ENCODE results near the gene COL17A1.

Gene COL17A1

GRCh38 chr10:104028823-104029520 lies 56.7 kb downstream of the COL17A1 start:
- no peak for TF ChIP-seq TCF12 (IDR thresholded peaks at IDR 0.05; ENCODE audit: low read depth)
- no peak for TF ChIP-seq TAF1 (IDR thresholded peaks at IDR 0.05; ENCODE audit: low read depth)
- TF ChIP-seq RAD21 (IDR thresholded peaks at IDR 0.05; ENCODE audit: low read depth), result no peak
- TF ChIP-seq TEAD4 (IDR thresholded peaks at IDR 0.05), result no peak
- no peak for TF ChIP-seq YY1 (IDR thresholded peaks at IDR 0.05; ENCODE audit: low read depth)
- TF ChIP-seq MAX (IDR thresholded peaks at IDR 0.05), result no peak
- TF ChIP-seq USF1 (IDR thresholded peaks at IDR 0.05), result no peak
- TF ChIP-seq CREB1 (IDR thresholded peaks at IDR 0.05; ENCODE audit: low read depth), result no peak
- no peak for TF ChIP-seq FOXM1 (IDR thresholded peaks at IDR 0.05; ENCODE audit: borderline replicate concordance, low read depth)
- no peak for TF ChIP-seq EP300 (IDR thresholded peaks at IDR 0.05; ENCODE audit: borderline replicate concordance)
- TF ChIP-seq REST (IDR thresholded peaks at IDR 0.05; ENCODE audit: low read depth), result no peak
- TF ChIP-seq ZBTB7A (IDR thresholded peaks at IDR 0.05; ENCODE audit: low read depth), result no peak

GRCh38 chr10:104028146-104028545 lies 57.5 kb downstream of the COL17A1 start:
- TF ChIP-seq NFIC (IDR thresholded peaks at IDR 0.05) (no peak), EP300 (IDR thresholded peaks at IDR 0.05; ENCODE audit: borderline replicate concordance) (no peak), USF1 (IDR thresholded peaks at IDR 0.05) (no peak), TEAD4 (IDR thresholded peaks at IDR 0.05) (no peak), FOXM1 (IDR thresholded peaks at IDR 0.05; ENCODE audit: borderline replicate concordance, low read depth) (no peak), CREB1 (IDR thresholded peaks at IDR 0.05; ENCODE audit: low read depth) (no peak), TCF12 (IDR thresholded peaks at IDR 0.05; ENCODE audit: low read depth) (no peak), YY1 (IDR thresholded peaks at IDR 0.05; ENCODE audit: low read depth) (no peak), TAF1 (IDR thresholded peaks at IDR 0.05; ENCODE audit: low read depth) (no peak), MAX (IDR thresholded peaks at IDR 0.05) (no peak), REST (IDR thresholded peaks at IDR 0.05; ENCODE audit: low read depth) (no peak), CEBPB (IDR thresholded peaks at IDR 0.05) (no peak), ZBTB7A (IDR thresholded peaks at IDR 0.05; ENCODE audit: low read depth) (no peak), RAD21 (IDR thresholded peaks at IDR 0.05; ENCODE audit: low read depth) (no peak)

DNA sequence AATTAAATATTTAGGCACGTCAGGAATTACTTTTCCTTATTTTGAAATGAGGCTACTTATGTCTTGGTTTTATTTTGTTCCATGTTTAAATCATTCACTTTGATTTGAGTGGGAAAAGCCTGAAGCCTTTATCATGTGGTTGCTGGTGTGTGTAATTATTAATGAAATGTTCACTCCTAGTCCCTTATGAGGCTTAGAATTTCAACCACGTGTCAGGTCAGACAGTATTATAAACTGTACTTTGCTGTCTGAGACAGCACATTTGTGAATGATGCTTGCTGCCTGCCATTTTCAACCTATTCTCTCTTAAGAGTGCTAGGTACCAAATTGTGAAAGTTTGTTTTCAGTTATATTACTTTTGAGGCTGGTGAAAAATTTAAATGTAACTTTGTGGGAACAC lies 58.9 kb downstream of the COL17A1 start:
- no peak for TF ChIP-seq EP300 (IDR thresholded peaks at IDR 0.05; ENCODE audit: borderline replicate concordance)
- no peak for TF ChIP-seq FOXM1 (IDR thresholded peaks at IDR 0.05; ENCODE audit: borderline replicate concordance, low read depth)
- TF ChIP-seq USF1 (IDR thresholded peaks at IDR 0.05), result no peak
- no peak for TF ChIP-seq MAX (IDR thresholded peaks at IDR 0.05)
- no peak for TF ChIP-seq TCF12 (IDR thresholded peaks at IDR 0.05; ENCODE audit: low read depth)
- no peak for TF ChIP-seq REST (IDR thresholded peaks at IDR 0.05; ENCODE audit: low read depth)
- no peak for TF ChIP-seq RAD21 (IDR thresholded peaks at IDR 0.05; ENCODE audit: low read depth)
- TF ChIP-seq EGR1 (IDR thresholded peaks at IDR 0.05), result no peak
- no peak for TF ChIP-seq YY1 (IDR thresholded peaks at IDR 0.05; ENCODE audit: low read depth)
- no peak for TF ChIP-seq CEBPB (IDR thresholded peaks at IDR 0.05)
- no peak for TF ChIP-seq NFIC (IDR thresholded peaks at IDR 0.05)

Measured in Ishikawa (cell line).